HCT116 (cell line): ENCODE results near the gene SEMA4D. TPM values are rescaled to one million over a fixed set of nuclear protein-coding genes. Genes with fewer than 3 reads are reported as not detected.

Experiments
- ATAC-seq: fragments of 200-7000 bp; cut with Tn5 transposase; 2 replicates; pipeline ENCODE4 v1.9.1; 2020; ENCODE audit warnings: mild to moderate bottlenecking, moderate library complexity
- BruUV-seq: library from RNA; stranded (reverse); fragments of 400-500 nt; replicated peaks from 2 replicates; lab custom pipeline; 2021; lab: Mats Ljungman, UMichigan
- CTCF ChIA-PET: fragments of 300-600 bp; sonication (Branson Sonifier 250); formaldehyde crosslinking; loops from one replicate; lab custom pipeline; 2021; ENCODE audit warnings: antibody characterized with exemption; lab: Charles Lee
- POLR2A ChIA-PET: fragments of 300-600, 350-600 bp; sonication (Branson Sonifier 250); formaldehyde crosslinking; loops from one replicate; lab custom pipeline; 2021; ENCODE audit warnings: antibody characterized with exemption; lab: Charles Lee
- RAD21 ChIA-PET, 2 experiments: fragments of 300-600 bp; sonication (Branson Sonifier 250); formaldehyde crosslinking; loops; one replicate each; lab custom pipeline; 2023; ENCODE audit warnings: low total read pairs in 2 of 2; ENCODE audit not compliant: uncharacterized antibody in 2 of 2, unreplicated experiment in 2 of 2, low non-redundant PET in 1 of 2; lab: Charles Lee
- DNase-seq: peaks from one replicate; pipeline ENCODE4 v3.0.0-alpha.2; 2010; ENCODE audit warnings: low read depth, low spot score
- H2AFZ ChIP-seq: fragments of 200-600 bp; shearing (Covaris generic), sonication (generic); 2 replicates; pipeline ENCODE4 v1.6.1; 2017; ENCODE audit warnings: low read depth, mixed run types, mixed read lengths, antibody characterized with exemption, low read length; ENCODE audit not compliant: poor library complexity, severe bottlenecking
- H3K27ac ChIP-seq: 2 replicates; pipeline ENCODE4 v1.5.1; 2012; ENCODE audit warnings: low read depth, low read length
- H3K27me3 ChIP-seq: fragments of 200-600 bp; sonication (generic); 2 replicates; pipeline ENCODE4 v1.6.1; 2016; ENCODE audit warnings: mixed run types, low read length, mixed read lengths; ENCODE audit not compliant: insufficient read depth
- H3K36me3 ChIP-seq, 2 experiments: fragments of 200-500 bp in 1 of 2; fragments of 200-600 bp in 1 of 2; sonication (Bioruptor generic) in 1 of 2; sonication (generic) in 1 of 2; 2 replicates each; pipeline versions ENCODE4 v1.5.1 to v1.6.1; 2014 to 2016; ENCODE audit warnings: low read length in 2 of 2, inconsistent platforms in 1 of 2, mixed read lengths in 1 of 2, mixed run types in 1 of 2; ENCODE audit not compliant: insufficient read depth in 2 of 2, control insufficient read depth in 1 of 2
- H3K4me1 ChIP-seq, 2 experiments: fragments of 200-600 bp in 1 of 2; sonication (generic) in 1 of 2; 2 replicates each; pipeline versions ENCODE4 v1.5.1 to v1.6.1; 2012 to 2017; ENCODE audit warnings: low read length in 2 of 2, inconsistent platforms in 1 of 2, mild to moderate bottlenecking in 1 of 2, mixed read lengths in 1 of 2, mixed run types in 1 of 2, moderate library complexity in 1 of 2; ENCODE audit not compliant: insufficient read depth in 2 of 2, control insufficient read depth in 1 of 2
- H3K4me2 ChIP-seq: fragments of 200-600 bp; sonication (generic); 2 replicates; pipeline ENCODE4 v1.6.1; 2017; ENCODE audit warnings: mixed run types, low read length, mixed read lengths
- H3K4me3 ChIP-seq, 2 experiments: fragments of 200-600 bp in 1 of 2; sonication (generic) in 1 of 2; replicated peaks in 1 of 2; 2 replicates each; pipeline ENCODE4 v1.5.1; 2011 to 2016; ENCODE audit warnings: low read length in 2 of 2, control low read depth in 1 of 2, low read depth in 1 of 2, mild to moderate bottlenecking in 1 of 2, mixed read lengths in 1 of 2, mixed run types in 1 of 2
- H3K79me2 ChIP-seq: fragments of 200-600 bp; sonication (generic); 2 replicates; pipeline ENCODE4 v1.6.1; 2017; ENCODE audit warnings: mild to moderate bottlenecking, mixed run types, low read length, moderate library complexity, mixed read lengths; ENCODE audit not compliant: insufficient read depth
- H3K9ac ChIP-seq: fragments of 200-600 bp; sonication (generic); 2 replicates; pipeline ENCODE4 v1.6.1; 2016; ENCODE audit warnings: low read length, mixed read lengths
- H3K9me2 ChIP-seq: fragments of 200-600 bp; sonication (generic), shearing (Covaris generic); 2 replicates; pipeline ENCODE4 v1.6.1; 2017; ENCODE audit warnings: mixed run types, mild to moderate bottlenecking, moderate library complexity; ENCODE audit not compliant: insufficient read depth
- H3K9me3 ChIP-seq, 2 experiments: fragments of 200-500 bp in 1 of 2; fragments of 200-600 bp in 1 of 2; sonication (Bioruptor generic) in 1 of 2; sonication (generic) in 1 of 2; 2 replicates each; pipeline ENCODE4 v1.6.1; 2014 to 2017; ENCODE audit warnings: low read length in 2 of 2, mixed read lengths in 2 of 2, inconsistent platforms in 1 of 2, low read depth in 1 of 2, mild to moderate bottlenecking in 1 of 2, mixed run types in 1 of 2, moderate library complexity in 1 of 2; ENCODE audit not compliant: control insufficient read depth in 1 of 2, insufficient read depth in 1 of 2
- H4K20me1 ChIP-seq: fragments of 200-600 bp; sonication (generic), shearing (Covaris generic); 2 replicates; pipeline ENCODE4 v1.6.1; 2017; ENCODE audit warnings: mixed run types, mild to moderate bottlenecking, moderate library complexity; ENCODE audit not compliant: insufficient read depth
- EGR1 ChIP-seq: IDR thresholded peaks from 2 replicates; pipeline ENCODE4 v1.6.1; 2012; ENCODE audit warnings: low read depth
- ELF1 ChIP-seq: IDR thresholded peaks from 2 replicates; pipeline ENCODE4 v1.6.1; 2012; ENCODE audit warnings: low read depth, borderline replicate concordance
- EZH2phosphoT487 ChIP-seq: fragments of 200-600 bp; IDR thresholded peaks from 2 replicates; pipeline ENCODE4 v1.6.1; 2018; ENCODE audit warnings: antibody characterized with exemption, borderline replicate concordance
- FOSL1 ChIP-seq: IDR thresholded peaks from 2 replicates; pipeline ENCODE4 v1.6.1; 2012; ENCODE audit warnings: low read depth
- JUND ChIP-seq: IDR thresholded peaks from 2 replicates; pipeline ENCODE4 v1.6.1; 2012
- SIN3A ChIP-seq: IDR thresholded peaks from 2 replicates; pipeline ENCODE4 v1.6.1; 2012; ENCODE audit warnings: low read depth
- SP1 ChIP-seq: IDR thresholded peaks from 2 replicates; pipeline ENCODE4 v1.6.1; 2012; ENCODE audit warnings: low read depth
- YY1 ChIP-seq: IDR thresholded peaks from 2 replicates; pipeline ENCODE4 v1.6.1; 2011; ENCODE audit warnings: low read length, low read depth, moderate library complexity, mild to moderate bottlenecking; ENCODE audit not compliant: insufficient replicate concordance; ENCODE audit errors: extremely low read depth
- ZFX ChIP-seq: fragments of 450-650 bp; IDR thresholded peaks from 2 replicates; pipeline ENCODE4 v1.6.1; 2017
- intact Hi-C: fragments of 100-400 bp; cut with micrococcal nuclease; formaldehyde crosslinking; loops from 2 replicates; pipeline ENCODE4 v1.10.0; 2022
- total RNA-seq: library from RNA; stranded (reverse); gene quantifications from one replicate; pipeline ENCODE4 v1.2.1, GENCODE V29; 2021; ENCODE audit not compliant: unreplicated experiment
- TF ChIP-seq, protein P1 (sequence below): IDR thresholded peaks from 2 replicates; pipeline ENCODE4 v1.6.1; 2012
- TF ChIP-seq, protein P2 (sequence below): IDR thresholded peaks from 2 replicates; pipeline ENCODE4 v1.6.1; 2012; ENCODE audit warnings: low read depth

The SEMA4D gene
- total RNA-seq, 1 experiment from 2014 or later = 32.0 TPM

DNA sequence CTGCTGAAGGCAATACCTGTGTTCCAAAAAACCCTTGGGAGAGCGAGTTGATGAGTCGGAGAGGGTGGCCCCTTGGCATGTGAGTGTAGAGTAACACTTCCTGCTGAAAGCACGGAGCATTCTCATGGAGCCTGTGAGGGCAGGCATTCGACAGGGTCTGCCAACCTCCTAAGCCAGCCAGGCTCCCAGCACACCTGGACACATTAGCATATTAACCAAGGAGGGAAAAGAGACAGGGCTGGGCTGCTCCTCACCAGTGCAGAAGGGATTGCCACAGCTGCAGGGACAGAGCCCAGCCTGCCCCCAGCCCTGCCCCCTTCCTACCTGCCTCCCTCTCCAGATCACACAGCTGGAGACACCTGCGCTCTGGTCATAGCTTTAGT lies 46.4 kb upstream of the SEMA4D start:
- no peak overlapping the region for H3K9ac ChIP-seq
- no peak overlapping the region for H3K4me2 ChIP-seq
- no TSS peak for BruUV-seq
- intact Hi-C loops = no loop called here
- H3K4me3 ChIP-seq = no peak overlapping the region
- no peak overlapping the region for H2AFZ ChIP-seq
- DNase-seq (no peak), ATAC-seq (no peak)
- no peaks in the 10 kb centered on the region for H3K36me3 ChIP-seq
- no peaks in the 10 kb centered on the region for H3K9me2 ChIP-seq
- no peaks in the 10 kb centered on the region for H3K4me1 ChIP-seq
- ChIA-PET POLR2A (no interaction called here), RAD21 (no interaction called here), CTCF (no interaction called here)
- H3K27ac ChIP-seq = no peak overlapping the region
- 0 out of 4 replicates have a peak, but pooled peaks cover 0 to 3% of the 10 kb centered on the region in 2 experiments for H3K9me3 ChIP-seq
- no peaks in the 10 kb centered on the region for H3K79me2 ChIP-seq
- no peaks in the 10 kb centered on the region for H4K20me1 ChIP-seq
- TF ChIP-seq EGR1 (no peak), JUND (no peak), FOSL1 (no peak), SP1 (no peak), ELF1 (no peak), ZFX (no peak)
- no peaks in the 10 kb centered on the region for H3K27me3 ChIP-seq

GRCh38 chr9:89543621-89544278 lies 45.8 kb upstream of the SEMA4D start:
- RAD21 ChIA-PET = no interaction called here
- H3K36me3 ChIP-seq = no peaks in the 10 kb centered on the region
- DNase-seq = no peak
- no peak overlapping the region for H3K4me3 ChIP-seq
- TF ChIP-seq, protein P1, sequence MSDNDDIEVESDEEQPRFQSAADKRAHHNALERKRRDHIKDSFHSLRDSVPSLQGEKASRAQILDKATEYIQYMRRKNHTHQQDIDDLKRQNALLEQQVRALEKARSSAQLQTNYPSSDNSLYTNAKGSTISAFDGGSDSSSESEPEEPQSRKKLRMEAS = no peak
- TF ChIP-seq, protein P2, sequence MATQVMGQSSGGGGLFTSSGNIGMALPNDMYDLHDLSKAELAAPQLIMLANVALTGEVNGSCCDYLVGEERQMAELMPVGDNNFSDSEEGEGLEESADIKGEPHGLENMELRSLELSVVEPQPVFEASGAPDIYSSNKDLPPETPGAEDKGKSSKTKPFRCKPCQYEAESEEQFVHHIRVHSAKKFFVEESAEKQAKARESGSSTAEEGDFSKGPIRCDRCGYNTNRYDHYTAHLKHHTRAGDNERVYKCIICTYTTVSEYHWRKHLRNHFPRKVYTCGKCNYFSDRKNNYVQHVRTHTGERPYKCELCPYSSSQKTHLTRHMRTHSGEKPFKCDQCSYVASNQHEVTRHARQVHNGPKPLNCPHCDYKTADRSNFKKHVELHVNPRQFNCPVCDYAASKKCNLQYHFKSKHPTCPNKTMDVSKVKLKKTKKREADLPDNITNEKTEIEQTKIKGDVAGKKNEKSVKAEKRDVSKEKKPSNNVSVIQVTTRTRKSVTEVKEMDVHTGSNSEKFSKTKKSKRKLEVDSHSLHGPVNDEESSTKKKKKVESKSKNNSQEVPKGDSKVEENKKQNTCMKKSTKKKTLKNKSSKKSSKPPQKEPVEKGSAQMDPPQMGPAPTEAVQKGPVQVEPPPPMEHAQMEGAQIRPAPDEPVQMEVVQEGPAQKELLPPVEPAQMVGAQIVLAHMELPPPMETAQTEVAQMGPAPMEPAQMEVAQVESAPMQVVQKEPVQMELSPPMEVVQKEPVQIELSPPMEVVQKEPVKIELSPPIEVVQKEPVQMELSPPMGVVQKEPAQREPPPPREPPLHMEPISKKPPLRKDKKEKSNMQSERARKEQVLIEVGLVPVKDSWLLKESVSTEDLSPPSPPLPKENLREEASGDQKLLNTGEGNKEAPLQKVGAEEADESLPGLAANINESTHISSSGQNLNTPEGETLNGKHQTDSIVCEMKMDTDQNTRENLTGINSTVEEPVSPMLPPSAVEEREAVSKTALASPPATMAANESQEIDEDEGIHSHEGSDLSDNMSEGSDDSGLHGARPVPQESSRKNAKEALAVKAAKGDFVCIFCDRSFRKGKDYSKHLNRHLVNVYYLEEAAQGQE = no peak
- TF ChIP-seq EZH2phosphoT487 = no peak
- no peak for TF ChIP-seq ZFX
- no peak for TF ChIP-seq YY1
- TF ChIP-seq SIN3A = no peak
- H3K27ac ChIP-seq = no peak overlapping the region
- POLR2A ChIA-PET = no interaction called here
- CTCF ChIA-PET = interaction anchor here (1.2 kb wide), 1 partner anchor 21 kb away, joined by 3 read pairs; no protein-coding TSS in a partner anchor
- ATAC-seq = no peak
- H3K27me3 ChIP-seq = no peaks in the 10 kb centered on the region
- 0 out of 4 replicates have a peak, but pooled peaks cover 0 to 3% of the 10 kb centered on the region in 2 experiments for H3K9me3 ChIP-seq
- intact Hi-C loops = no loop called here
- H2AFZ ChIP-seq = no peak overlapping the region
- no peak overlapping the region for H3K9ac ChIP-seq
- H3K4me2 ChIP-seq = no peak overlapping the region
- no peaks in the 10 kb centered on the region for H4K20me1 ChIP-seq
- no peaks in the 10 kb centered on the region for H3K4me1 ChIP-seq
- no peaks in the 10 kb centered on the region for H3K79me2 ChIP-seq
- no peaks in the 10 kb centered on the region for H3K9me2 ChIP-seq
- no TSS peak for BruUV-seq
